H1 (cell line): ENCODE measurements around the gene IGFL2. TPM values are rescaled to one million over a fixed set of nuclear protein-coding genes. Genes with fewer than 3 reads are reported as not detected.

Experiments
- CTCF ChIA-PET: fragments of 300-600 bp; sonication (Branson Sonifier 250); formaldehyde crosslinking; loops from one replicate; lab custom pipeline; 2021; ENCODE audit not compliant: partially characterized antibody; lab: Charles Lee
- POLR2A ChIA-PET: fragments of 300-600 bp; sonication (Branson Sonifier 250); formaldehyde crosslinking; loops from one replicate; lab custom pipeline; 2021; ENCODE audit warnings: inconsistent platforms; ENCODE audit not compliant: partially characterized antibody; lab: Charles Lee
- DNase-seq, 2 experiments: peaks; one replicate each; pipeline versions ENCODE4 v3.0.0 to v3.0.0-alpha.2; 2010 to 2022; ENCODE audit warnings: low spot score in 2 of 2, low read depth in 1 of 2, mixed read lengths in 1 of 2
- FAIRE-seq: peaks from 2 replicates; lab custom pipeline; 2011; peaks lifted over from hg19 to GRCh38; lab: Jason Lieb, UNC
- H2AFZ ChIP-seq: 2 replicates; pipeline ENCODE4 v1.8.1; 2012; ENCODE audit warnings: low read length, inconsistent platforms
- H2AK5ac ChIP-seq: 2 replicates; pipeline ENCODE4 v1.6.1; 2013; ENCODE audit warnings: low read depth, low read length
- H2BK120ac ChIP-seq: replicated peaks from 2 replicates; pipeline ENCODE3; 2013; ENCODE audit warnings: low read depth, low read length, inconsistent platforms
- H2BK12ac ChIP-seq: 2 replicates; pipeline ENCODE4 v1.6.1; 2013; ENCODE audit warnings: low read depth, low read length
- H2BK15ac ChIP-seq: 2 replicates; pipeline ENCODE4 v1.6.1; 2013; ENCODE audit warnings: low read length
- H2BK20ac ChIP-seq: 2 replicates; pipeline ENCODE4 v1.6.1; 2013; ENCODE audit warnings: low read length
- H2BK5ac ChIP-seq: 2 replicates; pipeline ENCODE4 v1.6.1; 2013; ENCODE audit warnings: low read depth, low read length
- H3K14ac ChIP-seq: 2 replicates; pipeline ENCODE4 v1.6.1; 2013; ENCODE audit warnings: inconsistent platforms; ENCODE audit not compliant: insufficient read length
- H3K18ac ChIP-seq: 2 replicates; pipeline ENCODE4 v1.6.1; 2013; ENCODE audit warnings: low read length; ENCODE audit errors: extremely low read depth
- H3K23ac ChIP-seq: 2 replicates; pipeline ENCODE4 v1.6.1; 2013; ENCODE audit warnings: inconsistent platforms; ENCODE audit not compliant: insufficient read length
- H3K23me2 ChIP-seq: 2 replicates; pipeline ENCODE4 v1.6.1; 2013; ENCODE audit warnings: low read depth, low read length
- H3K27ac ChIP-seq: 2 replicates; pipeline ENCODE4 v1.6.1; 2011; ENCODE audit warnings: low read depth, low read length, inconsistent platforms
- H3K27me3 ChIP-seq, 4 experiments: replicated peaks in 1 of 4; 1 replicate in 1 of 4; 2 replicates in 3 of 4; pipeline versions ENCODE4 v1.6.1 to v1.8.1; 2011 to 2013; ENCODE audit warnings: low read length in 3 of 4, mild to moderate bottlenecking in 3 of 4, inconsistent platforms in 2 of 4, mixed read lengths in 2 of 4, moderate library complexity in 1 of 4; ENCODE audit not compliant: control insufficient read depth in 3 of 4, insufficient read depth in 3 of 4; ENCODE audit errors: extremely low read depth in 1 of 4
- H3K36me3 ChIP-seq, 4 experiments: 2 replicates each; pipeline versions ENCODE4 v1.6.1 to v1.8.1; 2011 to 2013; ENCODE audit warnings: mild to moderate bottlenecking in 4 of 4, low read length in 3 of 4, moderate library complexity in 2 of 4, control low read depth in 1 of 4, inconsistent platforms in 1 of 4; ENCODE audit not compliant: insufficient read depth in 4 of 4, control insufficient read depth in 2 of 4
- H3K4ac ChIP-seq: replicated peaks from 2 replicates; pipeline ENCODE3; 2013; ENCODE audit warnings: low read length, low read depth, mixed read lengths, inconsistent platforms; ENCODE audit not compliant: insufficient read length
- H3K4me1 ChIP-seq, 4 experiments: replicated peaks in 1 of 4; 1 replicate in 1 of 4; 2 replicates in 3 of 4; pipeline versions ENCODE4 v1.6.1 to v1.8.1; 2011 to 2013; ENCODE audit warnings: low read length in 3 of 4, inconsistent platforms in 2 of 4, mixed read lengths in 1 of 4; ENCODE audit not compliant: insufficient read depth in 4 of 4, control insufficient read depth in 3 of 4
- H3K4me2 ChIP-seq, 2 experiments: 2 replicates each; pipeline versions ENCODE4 v1.6.1 to v1.8.1; 2011 to 2013; ENCODE audit warnings: low read depth in 2 of 2, low read length in 2 of 2, control low read depth in 1 of 2, inconsistent platforms in 1 of 2, mild to moderate bottlenecking in 1 of 2; ENCODE audit not compliant: insufficient read depth in 1 of 2
- H3K4me3 ChIP-seq, 4 experiments: fragments of 200-600, 300-600 bp in 1 of 4; sonication (generic), shearing (Covaris generic), sonication (Bioruptor Twin) in 1 of 4; 2 replicates each; pipeline versions ENCODE4 v1.5.1 to v1.8.1; 2011 to 2016; ENCODE audit warnings: low read length in 4 of 4, low read depth in 3 of 4, control low read depth in 2 of 4, inconsistent platforms in 2 of 4, mild to moderate bottlenecking in 2 of 4, mixed read lengths in 1 of 4, moderate library complexity in 1 of 4; ENCODE audit not compliant: insufficient read depth in 2 of 4; ENCODE audit errors: extremely low read depth in 1 of 4
- H3K56ac ChIP-seq: replicated peaks from 2 replicates; pipeline ENCODE3; 2013; ENCODE audit warnings: low read depth, mild to moderate bottlenecking, mixed read lengths, low read length, inconsistent platforms; ENCODE audit not compliant: insufficient read length
- H3K79me1 ChIP-seq: 2 replicates; pipeline ENCODE4 v1.6.1; 2013; ENCODE audit warnings: low read depth, low read length, control low read depth
- H3K79me2 ChIP-seq, 2 experiments: 2 replicates each; pipeline versions ENCODE4 v1.6.1 to v1.8.1; 2012 to 2013; ENCODE audit warnings: low read length in 2 of 2, mild to moderate bottlenecking in 2 of 2, inconsistent platforms in 1 of 2; ENCODE audit not compliant: insufficient read depth in 2 of 2, control insufficient read depth in 1 of 2
- H3K9ac ChIP-seq, 4 experiments: replicated peaks in 1 of 4; 1 replicate in 1 of 4; 2 replicates in 3 of 4; pipeline versions ENCODE4 v1.6.1 to v1.8.1; 2011 to 2013; ENCODE audit warnings: low read depth in 3 of 4, low read length in 3 of 4, control low read depth in 2 of 4, mild to moderate bottlenecking in 2 of 4, moderate library complexity in 2 of 4, inconsistent platforms in 1 of 4; ENCODE audit errors: extremely low read depth in 1 of 4
- H3K9me3 ChIP-seq, 2 experiments: 2 replicates each; pipeline versions ENCODE4 v1.6.1 to v1.8.1; 2012 to 2013; ENCODE audit warnings: mild to moderate bottlenecking in 2 of 2, moderate library complexity in 2 of 2, control low read depth in 1 of 2, inconsistent platforms in 1 of 2, low read depth in 1 of 2, low read length in 1 of 2, mixed read lengths in 1 of 2; ENCODE audit not compliant: insufficient read depth in 2 of 2
- H4K20me1 ChIP-seq, 2 experiments: replicated peaks in 1 of 2; 2 replicates each; pipeline versions ENCODE3 to v1.8.1; 2011 to 2013; ENCODE audit warnings: inconsistent platforms in 2 of 2, low read length in 2 of 2, mild to moderate bottlenecking in 1 of 2; ENCODE audit not compliant: insufficient read depth in 2 of 2, control insufficient read depth in 1 of 2
- H4K5ac ChIP-seq: 2 replicates; pipeline ENCODE4 v1.6.1; 2013; ENCODE audit warnings: low read length, low read depth, mixed read lengths, inconsistent platforms; ENCODE audit not compliant: insufficient read length
- H4K8ac ChIP-seq: 2 replicates; pipeline ENCODE4 v1.8.0; 2013; ENCODE audit warnings: mild to moderate bottlenecking, moderate library complexity, low read length, inconsistent platforms; ENCODE audit not compliant: insufficient read depth; ENCODE audit errors: extremely low read depth
- H4K91ac ChIP-seq: replicated peaks from 2 replicates; pipeline ENCODE3; 2013; ENCODE audit warnings: low read length, mixed read lengths, inconsistent platforms; ENCODE audit not compliant: insufficient read length
- BACH1 ChIP-seq: IDR thresholded peaks from 2 replicates; pipeline ENCODE4 v1.6.1; 2012; ENCODE audit warnings: low read length, improper control_type of control experiment
- CBX5 ChIP-seq: fragments of 300-800, 300-1000 bp; sonication (generic); IDR thresholded peaks from 2 replicates; pipeline ENCODE4 v1.7.1; 2016; ENCODE audit warnings: antibody characterized with exemption, low read length, low read depth
- CHD2 ChIP-seq: IDR thresholded peaks from 2 replicates; pipeline ENCODE4 v1.6.1; 2012; ENCODE audit warnings: low read length, improper control_type of control experiment
- EP300 ChIP-seq, 2 experiments: IDR thresholded peaks; 1 replicate in 1 of 2; 2 replicates in 1 of 2; pipeline ENCODE4 v1.6.1; 2011 to 2012; ENCODE audit warnings: low read depth in 2 of 2, low read length in 2 of 2, mild to moderate bottlenecking in 2 of 2, borderline replicate concordance in 1 of 2, inconsistent platforms in 1 of 2, moderate library complexity in 1 of 2
- JUN ChIP-seq: IDR thresholded peaks from 2 replicates; pipeline ENCODE4 v1.6.1; 2011; ENCODE audit warnings: low read depth, mild to moderate bottlenecking, improper control_type of control experiment, low read length
- KDM1A ChIP-seq: fragments of 200-600, 300-600 bp; sonication (generic); IDR thresholded peaks from 2 replicates; pipeline ENCODE4 v1.7.1; 2016; ENCODE audit warnings: mild to moderate bottlenecking, low read length, borderline replicate concordance
- KDM5A ChIP-seq: fragments of 200-600 bp; IDR thresholded peaks from 2 replicates; pipeline ENCODE4 v1.7.1; 2012; ENCODE audit warnings: mild to moderate bottlenecking, low read length, inconsistent platforms, mixed read lengths
- NRF1 ChIP-seq: IDR thresholded peaks from 2 replicates; pipeline ENCODE4 v1.6.1; 2011; ENCODE audit warnings: mild to moderate bottlenecking, low read depth, low read length, improper control_type of control experiment
- POLR2AphosphoS5 ChIP-seq: IDR thresholded peaks from 2 replicates; pipeline ENCODE4 v1.6.1; 2011; ENCODE audit warnings: low read depth, low read length
- RNF2 ChIP-seq: fragments of 200-900, 300-1000 bp; sonication (generic); IDR thresholded peaks from 2 replicates; pipeline ENCODE4 v1.7.1; 2016; ENCODE audit warnings: borderline replicate concordance, low read depth, mild to moderate bottlenecking, antibody characterized with exemption, low read length; ENCODE audit not compliant: poor library complexity, severe bottlenecking; ENCODE audit errors: missing control alignments
- SAP30 ChIP-seq: fragments of 300-600 bp; sonication (generic); IDR thresholded peaks from 2 replicates; pipeline ENCODE4 v1.7.1; 2012; ENCODE audit warnings: low read length, moderate library complexity, mild to moderate bottlenecking, inconsistent platforms; ENCODE audit not compliant: insufficient read depth, insufficient replicate concordance
- SIRT6 ChIP-seq: IDR thresholded peaks from one replicate; pipeline ENCODE4 v1.7.1; 2012; ENCODE audit warnings: low read length, inconsistent platforms
- SP1 ChIP-seq: IDR thresholded peaks from 2 replicates; pipeline ENCODE4 v1.6.1; 2011; ENCODE audit warnings: low read depth, low read length
- SRF ChIP-seq: IDR thresholded peaks from 2 replicates; pipeline ENCODE4 v1.6.1; 2011; ENCODE audit warnings: mild to moderate bottlenecking, low read depth, low read length, moderate library complexity
- WGBS, 2 experiments: shearing (Covaris generic) in 1 of 2; methylation state at CpG; one replicate each; pipeline versions ENCODE4 v1.1.6 to v1.1.7; 2013 to 2015; ENCODE audit warnings: low lambda C conversion rate in 2 of 2, mixed read lengths in 2 of 2, inconsistent platforms in 1 of 2, low coverage in 1 of 2, missing lambda C conversion rate in 1 of 2; ENCODE audit not compliant: insufficient replicate concordance in 2 of 2, insufficient coverage in 1 of 2, insufficient read length in 1 of 2; ENCODE audit errors: extremely low coverage in 1 of 2, missing lambda C conversion rate in 1 of 2; 5-methylcytosine and 5-hydroxymethylcytosine counted together
- polyA plus RNA-seq, 7 experiments: library from polyadenylated mRNA; depleted of rRNA in 3 of 7; stranded (reverse) in 5 of 7; unstranded in 2 of 7; fragments of >200 nt in 5 of 7; fragments of 200-250 nt in 2 of 7; gene quantifications; 1 replicate in 5 of 7; 2 replicates in 1 of 7; 4 replicates in 1 of 7; pipeline versions ENCODE4 v1.2.1 to v1.2.3, GENCODE V29; 2011 to 2013; ENCODE audit warnings: missing spikeins in 2 of 7, mixed read lengths in 2 of 7
- total RNA-seq: library from RNA; stranded (reverse); fragmentation: NEBNext Ultra II Directional; extraction: Animal tissue kit (Norgen Biotek cat#: 25700); gene quantifications from 2 replicates; pipeline ENCODE4 v1.2.1, GENCODE V29; 2021

IGFL2 gene
- total and polyA plus RNA-seq, 2 of the 8 experiments (the other 6 are each of a cell fraction or from before 2014, with no cell fraction given) = not detected

DNA sequence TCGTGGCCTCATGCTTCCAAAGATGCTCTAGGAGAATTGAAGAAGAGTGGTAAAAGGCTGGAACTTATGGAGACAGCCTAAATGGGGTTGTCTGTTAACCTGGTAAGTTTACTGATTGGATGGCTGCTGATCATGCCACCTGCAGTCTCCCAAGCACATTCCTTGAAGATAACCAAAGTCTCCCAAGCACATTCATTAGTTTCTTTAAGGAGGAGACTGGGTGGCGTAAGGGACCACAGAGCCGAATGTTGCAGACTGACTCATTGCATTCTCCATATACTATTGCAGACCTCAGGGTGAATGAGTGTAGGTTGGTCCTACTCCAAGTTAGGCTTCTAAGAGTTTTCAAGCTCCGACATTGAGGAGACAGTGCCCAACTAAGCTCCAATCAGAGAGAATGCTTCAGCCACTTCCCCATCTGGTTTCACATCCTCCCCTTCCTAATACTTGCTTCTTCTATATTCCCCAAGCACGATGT is 23.4 kb upstream of the IGFL2 start, which contains the start of gene IGFL3:
TSS of gene IGFL3 (minus strand) at position 51 of the 478 bp plus-strand sequence. CDS start at position 12, 39 bp downstream.
- H3K23me2 ChIP-seq = no peaks in the 10 kb centered on the region
- no peak within 1 kb of the TSS for H2BK20ac ChIP-seq
- ChIA-PET CTCF (interaction anchor here (0.6 to 1.1 kb wide), 4 partner anchors 23 to 393 kb away, joined by 3 to 4 read pairs (median 3); no protein-coding TSS in a partner anchor), POLR2A (interaction anchor here (1.0 to 3.1 kb wide), 2 partner anchors 9 kb away, joined by 3 to 13 read pairs; no protein-coding TSS in a partner anchor)
- no peaks in the 10 kb centered on the region for H3K27me3 ChIP-seq
- no peak within 1 kb of the TSS for H2BK5ac ChIP-seq
- H3K79me1 ChIP-seq = no peaks in the 10 kb centered on the region
- no peak within 1 kb of the TSS for H4K91ac ChIP-seq
- H3K36me3 ChIP-seq = no peaks in the 10 kb centered on the region
- 0 out of 2 replicates have a peak within 1 kb of the TSS, but pooled peaks have one; percentile 79 for H2BK12ac ChIP-seq
- H3K4ac ChIP-seq = no peak within 1 kb of the TSS
- no peak within 1 kb of the TSS for H3K4me3 ChIP-seq
- H3K56ac ChIP-seq = no peak within 1 kb of the TSS
- no peak within 1 kb of the TSS for H2BK15ac ChIP-seq
- H3K4me1 ChIP-seq = peaks cover 0 to 5% (median 0%) of the 10 kb centered on the region in 4 experiments; a peak in 2 of 7 replicates
- H4K20me1 ChIP-seq = no peaks in the 10 kb centered on the region
- H3K9ac ChIP-seq = no peak within 1 kb of the TSS
- H3K79me2 ChIP-seq = no peaks in the 10 kb centered on the region
- H3K27ac ChIP-seq = no peak within 1 kb of the TSS
- no peak within 1 kb of the TSS for H2BK120ac ChIP-seq
- H3K23ac ChIP-seq = no peak within 1 kb of the TSS
- FAIRE-seq = no peak
- H4K8ac ChIP-seq = no peak within 1 kb of the TSS
- TF ChIP-seq KDM5A = no peak
- TF ChIP-seq SP1 = no peak
- no peak for TF ChIP-seq BACH1
- TF ChIP-seq SRF = no peak
- no peak for TF ChIP-seq CHD2
- TF ChIP-seq RNF2 = no peak
- no peak for TF ChIP-seq NRF1
- no peak for TF ChIP-seq EP300 (IDR thresholded peaks at IDR 0.05; ENCODE audit: borderline replicate concordance in 1 of 2, low read depth in 2 of 2, low read length in 2 of 2)
- no peak for TF ChIP-seq KDM1A
- TF ChIP-seq POLR2AphosphoS5 = no peak
- TF ChIP-seq JUN = no peak
- no peak for TF ChIP-seq CBX5
- no peak for TF ChIP-seq SIRT6
- no peak for TF ChIP-seq SAP30
- 0 out of 2 replicates have a peak within 1 kb of the TSS, but pooled peaks have one; percentile 15 for H2AFZ ChIP-seq
- DNase-seq = no peak
- no peak within 1 kb of the TSS for H3K4me2 ChIP-seq
- H3K18ac ChIP-seq = no peak within 1 kb of the TSS
- H3K14ac ChIP-seq = no peak within 1 kb of the TSS
- peaks cover 0 to 5% of the 10 kb centered on the region in 2 experiments; a peak in 1 of 4 replicates for H3K9me3 ChIP-seq
- H2AK5ac ChIP-seq = no peak within 1 kb of the TSS
- WGBS, 2 experiments = 90% methylated on average over 5 of the region's 5 CpGs; no CpG with 5 or more reads in 1 of the 2 experiments
- H4K5ac ChIP-seq = no peak within 1 kb of the TSS
